ENCODE results near the gene CBARP. TPM values are rescaled to one million over a fixed set of nuclear protein-coding genes. Genes with fewer than 3 reads are reported as not detected.

CBARP gene
- total and polyA plus RNA-seq, 9 of the 15 experiments (the other 6 are each of a cell fraction or from before 2014, with no cell fraction given): 0.03 to 8.9 (median 1.2) TPM; not detected in 1

DNA sequence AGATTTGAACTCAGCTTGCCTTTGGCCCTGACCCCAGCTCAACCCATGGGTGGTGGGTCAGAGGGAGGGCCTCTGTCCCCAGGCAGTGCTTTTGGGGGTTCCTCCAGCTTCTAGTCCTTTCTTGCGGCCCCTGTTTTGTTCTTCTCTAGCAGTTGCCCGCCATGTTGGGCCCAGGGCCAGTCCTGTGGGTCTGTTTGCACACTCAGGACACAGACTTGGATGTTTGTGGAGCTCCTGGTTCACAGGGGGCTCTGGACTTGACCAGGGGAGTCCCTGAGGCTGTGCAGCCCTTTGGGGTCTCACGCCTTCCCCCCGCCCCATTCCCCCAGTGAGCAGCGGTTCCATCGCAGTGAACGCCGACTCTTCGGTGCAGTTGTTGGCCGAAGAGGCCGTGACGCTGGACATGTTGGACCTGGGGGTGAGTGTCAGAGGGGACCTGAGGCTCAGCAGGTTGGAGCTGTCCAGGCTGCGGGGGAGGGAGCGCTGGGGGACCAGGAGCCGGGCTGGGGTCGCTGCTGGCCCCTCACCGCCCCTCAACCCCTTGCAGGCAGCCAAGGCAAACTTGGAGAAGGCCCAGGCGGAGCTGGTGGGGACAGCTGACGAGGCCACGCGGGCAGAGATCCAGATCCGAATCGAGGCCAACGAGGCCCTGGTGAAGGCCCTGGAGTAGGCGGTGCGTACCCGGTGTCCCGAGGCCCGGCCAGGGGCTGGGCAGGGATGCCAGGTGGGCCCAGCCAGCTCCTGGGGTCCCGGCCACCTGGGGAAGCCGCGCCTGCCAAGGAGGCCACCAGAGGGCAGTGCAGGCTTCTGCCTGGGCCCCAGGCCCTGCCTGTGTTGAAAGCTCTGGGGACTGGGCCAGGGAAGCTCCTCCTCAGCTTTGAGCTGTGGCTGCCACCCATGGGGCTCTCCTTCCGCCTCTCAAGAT, 6.2 kb upstream of the CBARP start (continued):
- TF ChIP-seq SAFB (IDR thresholded peaks at IDR 0.05; ENCODE audit: borderline replicate concordance, low read depth, low read length) (0 out of 2 replicates have a peak, but pooled peaks have one; percentile 30), MEIS2 (IDR thresholded peaks at IDR 0.05; ENCODE audit: partially characterized antibody) (peak; percentile 55), EHMT2 (IDR thresholded peaks at IDR 0.05) (no peak), RAD21 (CRISPR knock-in tag; conservative IDR thresholded peaks at IDR 0.05 in 1 of 2, IDR thresholded peaks at IDR 0.05 in 1 of 2) (peak; percentile 88 to 92), SP2 (IDR thresholded peaks at IDR 0.05; ENCODE audit: extremely low read depth, low read depth, low read length, poor library complexity, severe bottlenecking) (peak; percentile 14), SMC3 (conservative IDR thresholded peaks at IDR 0.05; ENCODE audit: insufficient read depth, low read depth, low read length) (peak; percentile 88), ZSCAN29 (IDR thresholded peaks at IDR 0.05) (peak; percentile 64; the same call in 1 of the 2 replicates), ZBTB7A (IDR thresholded peaks at IDR 0.05; ENCODE audit: borderline replicate concordance, control insufficient read depth, low read depth, low read length) (peak; percentile 94), CEBPB (tag; IDR thresholded peaks at IDR 0.05) (peak; percentile 77)
- TF ChIP-seq, protein P1, sequence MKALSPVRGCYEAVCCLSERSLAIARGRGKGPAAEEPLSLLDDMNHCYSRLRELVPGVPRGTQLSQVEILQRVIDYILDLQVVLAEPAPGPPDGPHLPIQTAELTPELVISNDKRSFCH (CRISPR knock-in tag; IDR thresholded peaks at IDR 0.05): no peak
- TF ChIP-seq, protein P1 (tag; IDR thresholded peaks at IDR 0.05): 0 out of 2 replicates have a peak, but pooled peaks have one; percentile 36
- TF ChIP-seq, protein P2, sequence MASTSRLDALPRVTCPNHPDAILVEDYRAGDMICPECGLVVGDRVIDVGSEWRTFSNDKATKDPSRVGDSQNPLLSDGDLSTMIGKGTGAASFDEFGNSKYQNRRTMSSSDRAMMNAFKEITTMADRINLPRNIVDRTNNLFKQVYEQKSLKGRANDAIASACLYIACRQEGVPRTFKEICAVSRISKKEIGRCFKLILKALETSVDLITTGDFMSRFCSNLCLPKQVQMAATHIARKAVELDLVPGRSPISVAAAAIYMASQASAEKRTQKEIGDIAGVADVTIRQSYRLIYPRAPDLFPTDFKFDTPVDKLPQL (IDR thresholded peaks at IDR 0.05; ENCODE audit: extremely low read depth, insufficient read length): no peak
- TF ChIP-seq, protein P3, sequence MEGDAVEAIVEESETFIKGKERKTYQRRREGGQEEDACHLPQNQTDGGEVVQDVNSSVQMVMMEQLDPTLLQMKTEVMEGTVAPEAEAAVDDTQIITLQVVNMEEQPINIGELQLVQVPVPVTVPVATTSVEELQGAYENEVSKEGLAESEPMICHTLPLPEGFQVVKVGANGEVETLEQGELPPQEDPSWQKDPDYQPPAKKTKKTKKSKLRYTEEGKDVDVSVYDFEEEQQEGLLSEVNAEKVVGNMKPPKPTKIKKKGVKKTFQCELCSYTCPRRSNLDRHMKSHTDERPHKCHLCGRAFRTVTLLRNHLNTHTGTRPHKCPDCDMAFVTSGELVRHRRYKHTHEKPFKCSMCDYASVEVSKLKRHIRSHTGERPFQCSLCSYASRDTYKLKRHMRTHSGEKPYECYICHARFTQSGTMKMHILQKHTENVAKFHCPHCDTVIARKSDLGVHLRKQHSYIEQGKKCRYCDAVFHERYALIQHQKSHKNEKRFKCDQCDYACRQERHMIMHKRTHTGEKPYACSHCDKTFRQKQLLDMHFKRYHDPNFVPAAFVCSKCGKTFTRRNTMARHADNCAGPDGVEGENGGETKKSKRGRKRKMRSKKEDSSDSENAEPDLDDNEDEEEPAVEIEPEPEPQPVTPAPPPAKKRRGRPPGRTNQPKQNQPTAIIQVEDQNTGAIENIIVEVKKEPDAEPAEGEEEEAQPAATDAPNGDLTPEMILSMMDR (IDR thresholded peaks at IDR 0.05 in 2 of 3, conservative IDR thresholded peaks at IDR 0.05 in 1 of 3; ENCODE audit: insufficient read depth in 2 of 3, low read depth in 1 of 3, low read length in 3 of 3): peak; percentile 92 to 94 (median 94)
- TF ChIP-seq, protein P4, sequence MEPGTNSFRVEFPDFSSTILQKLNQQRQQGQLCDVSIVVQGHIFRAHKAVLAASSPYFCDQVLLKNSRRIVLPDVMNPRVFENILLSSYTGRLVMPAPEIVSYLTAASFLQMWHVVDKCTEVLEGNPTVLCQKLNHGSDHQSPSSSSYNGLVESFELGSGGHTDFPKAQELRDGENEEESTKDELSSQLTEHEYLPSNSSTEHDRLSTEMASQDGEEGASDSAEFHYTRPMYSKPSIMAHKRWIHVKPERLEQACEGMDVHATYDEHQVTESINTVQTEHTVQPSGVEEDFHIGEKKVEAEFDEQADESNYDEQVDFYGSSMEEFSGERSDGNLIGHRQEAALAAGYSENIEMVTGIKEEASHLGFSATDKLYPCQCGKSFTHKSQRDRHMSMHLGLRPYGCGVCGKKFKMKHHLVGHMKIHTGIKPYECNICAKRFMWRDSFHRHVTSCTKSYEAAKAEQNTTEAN (CRISPR knock-in tag; IDR thresholded peaks at IDR 0.05): no peak
- TF ChIP-seq, protein P5, sequence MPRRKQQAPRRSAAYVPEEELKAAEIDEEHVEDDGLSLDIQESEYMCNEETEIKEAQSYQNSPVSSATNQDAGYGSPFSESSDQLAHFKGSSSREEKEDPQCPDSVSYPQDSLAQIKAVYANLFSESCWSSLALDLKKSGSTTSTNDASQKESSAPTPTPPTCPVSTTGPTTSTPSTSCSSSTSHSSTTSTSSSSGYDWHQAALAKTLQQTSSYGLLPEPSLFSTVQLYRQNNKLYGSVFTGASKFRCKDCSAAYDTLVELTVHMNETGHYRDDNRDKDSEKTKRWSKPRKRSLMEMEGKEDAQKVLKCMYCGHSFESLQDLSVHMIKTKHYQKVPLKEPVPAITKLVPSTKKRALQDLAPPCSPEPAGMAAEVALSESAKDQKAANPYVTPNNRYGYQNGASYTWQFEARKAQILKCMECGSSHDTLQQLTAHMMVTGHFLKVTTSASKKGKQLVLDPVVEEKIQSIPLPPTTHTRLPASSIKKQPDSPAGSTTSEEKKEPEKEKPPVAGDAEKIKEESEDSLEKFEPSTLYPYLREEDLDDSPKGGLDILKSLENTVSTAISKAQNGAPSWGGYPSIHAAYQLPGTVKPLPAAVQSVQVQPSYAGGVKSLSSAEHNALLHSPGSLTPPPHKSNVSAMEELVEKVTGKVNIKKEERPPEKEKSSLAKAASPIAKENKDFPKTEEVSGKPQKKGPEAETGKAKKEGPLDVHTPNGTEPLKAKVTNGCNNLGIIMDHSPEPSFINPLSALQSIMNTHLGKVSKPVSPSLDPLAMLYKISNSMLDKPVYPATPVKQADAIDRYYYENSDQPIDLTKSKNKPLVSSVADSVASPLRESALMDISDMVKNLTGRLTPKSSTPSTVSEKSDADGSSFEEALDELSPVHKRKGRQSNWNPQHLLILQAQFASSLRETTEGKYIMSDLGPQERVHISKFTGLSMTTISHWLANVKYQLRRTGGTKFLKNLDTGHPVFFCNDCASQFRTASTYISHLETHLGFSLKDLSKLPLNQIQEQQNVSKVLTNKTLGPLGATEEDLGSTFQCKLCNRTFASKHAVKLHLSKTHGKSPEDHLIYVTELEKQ (CRISPR knock-in tag; IDR thresholded peaks at IDR 0.05): no peak

All from K562 (cell line).